K562 treated with DMSO at 1 percent for 12 hours (cell line): ENCODE results near the gene EIF2B5. TPM values are rescaled to one million over a fixed set of nuclear protein-coding genes. Genes with fewer than 3 reads are reported as not detected.

Source experiments
- total RNA-seq: library from RNA; unstranded; fragments of 300-600 nt; gene quantifications from 2 replicates; pipeline ENCODE4 v1.2.3, GENCODE V29; 2022; ENCODE audit not compliant: insufficient read depth

EIF2B5 gene
- 43.2 and 69.8 TPM in 2 replicates for total RNA-seq

DNA sequence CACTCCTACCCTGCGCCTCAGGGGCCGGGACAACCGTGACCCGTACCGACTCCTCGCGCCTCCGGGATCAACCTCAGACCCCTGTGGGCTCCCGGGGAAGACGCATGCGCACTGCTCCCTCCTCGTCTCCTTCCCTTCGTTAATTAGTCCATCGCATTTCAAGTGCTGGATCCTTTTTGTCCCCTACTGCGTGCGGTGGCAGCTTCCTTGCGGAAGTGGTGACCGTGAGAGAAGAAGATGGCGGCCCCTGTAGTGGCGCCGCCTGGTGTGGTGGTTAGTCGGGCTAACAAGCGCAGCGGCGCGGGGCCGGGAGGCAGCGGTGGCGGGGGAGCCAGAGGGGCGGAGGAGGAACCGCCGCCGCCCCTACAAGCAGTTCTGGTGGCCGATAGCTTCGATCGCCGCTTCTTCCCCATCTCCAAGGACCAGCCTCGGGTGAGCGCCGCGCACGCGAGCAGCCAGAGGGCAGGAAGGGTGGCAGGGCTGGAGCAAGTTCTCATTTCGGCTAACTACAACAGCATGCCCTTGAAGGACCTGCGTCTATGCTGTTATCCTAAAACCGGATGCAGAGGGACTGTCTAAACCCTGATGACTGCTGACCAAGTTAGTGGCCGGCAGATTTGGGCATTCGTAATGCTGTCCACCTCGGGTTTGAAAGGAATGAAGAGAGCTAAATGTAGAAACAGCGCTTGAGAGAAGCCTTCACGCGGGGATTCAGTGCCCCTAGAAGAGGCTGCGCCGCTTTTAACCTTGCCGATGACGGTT lies at the start of gene EIF2B5:
Gene EIF2B5 (plus strand): TSS at position 210 of the 762 bp plus-strand sequence. CDS start 28 bp downstream, at position 238.

DNA sequence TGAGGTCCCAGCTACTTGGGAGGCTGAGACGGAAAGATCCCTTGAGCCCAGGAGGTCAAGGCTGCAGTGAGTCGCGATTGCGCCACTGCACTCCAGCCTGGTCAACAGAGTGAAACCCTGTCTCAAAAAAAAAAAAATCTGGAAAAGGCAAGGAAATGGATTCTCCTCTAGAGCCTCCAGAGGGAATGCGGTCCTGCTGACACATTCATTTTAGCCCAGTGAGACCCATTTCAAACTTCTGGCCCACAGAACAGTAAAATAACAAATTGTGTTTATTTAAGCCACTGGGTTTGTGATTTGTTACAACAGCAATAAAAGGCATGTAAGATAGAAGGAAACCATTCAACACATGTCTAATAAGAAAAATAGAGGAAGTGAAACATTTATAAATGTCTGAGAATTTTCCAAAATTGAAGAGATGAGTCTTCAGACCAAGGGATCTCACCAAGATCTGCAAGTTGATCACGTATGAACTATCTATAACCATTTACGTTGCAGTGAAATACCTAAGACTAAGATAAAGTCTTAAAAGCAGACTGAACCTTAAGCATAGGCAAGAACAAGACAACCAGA lies 38.3 kb upstream of the EIF2B5 start, which contains the start of gene HTR3E:
Gene HTR3E (plus strand): TSS at position 254 of the 573 bp plus-strand sequence. CDS start 466 bp downstream, outside the sequence.

DNA sequence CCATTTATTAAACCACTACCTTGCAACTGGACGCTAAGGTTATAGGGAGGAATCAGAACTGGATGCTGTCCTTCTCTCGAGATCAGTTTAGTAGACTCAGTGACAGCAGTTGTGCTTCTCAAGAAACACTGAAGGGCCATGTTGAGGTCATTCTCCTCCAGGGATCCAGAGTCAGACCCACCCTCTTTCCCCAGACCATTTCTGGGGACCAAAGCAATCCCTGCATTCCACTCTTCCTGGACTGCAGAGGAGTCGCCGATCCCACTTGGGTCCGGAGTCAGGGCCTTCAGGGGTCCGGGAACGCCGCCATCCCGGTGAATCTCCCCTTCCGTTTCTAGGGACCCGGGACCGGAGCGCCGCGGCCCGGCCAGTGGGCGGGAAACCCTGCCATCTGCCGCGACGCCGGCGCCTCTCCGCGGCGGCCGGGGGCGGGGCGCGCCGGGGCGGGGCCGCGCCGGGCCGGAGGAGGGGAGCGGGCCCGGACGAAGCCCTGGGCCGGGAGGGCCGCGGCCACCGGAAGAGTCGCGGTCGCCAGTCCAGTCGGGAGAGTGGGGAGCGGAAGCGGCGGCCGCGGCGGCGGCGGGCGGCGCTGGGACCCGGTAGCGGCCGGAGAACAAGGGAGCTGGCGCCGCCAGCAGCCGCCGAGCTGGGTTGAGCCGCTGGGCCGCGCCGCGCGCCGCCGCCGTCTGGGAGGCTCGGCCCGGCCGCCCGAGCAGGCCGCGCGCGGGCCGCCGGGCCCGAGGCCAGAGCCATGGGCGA lies 19.9 kb downstream of the EIF2B5 start, which contains the start of gene DVL3:
Gene DVL3 (plus strand): TSS at position 493 of the 759 bp plus-strand sequence. CDS start 259 bp downstream, at position 752.

DNA sequence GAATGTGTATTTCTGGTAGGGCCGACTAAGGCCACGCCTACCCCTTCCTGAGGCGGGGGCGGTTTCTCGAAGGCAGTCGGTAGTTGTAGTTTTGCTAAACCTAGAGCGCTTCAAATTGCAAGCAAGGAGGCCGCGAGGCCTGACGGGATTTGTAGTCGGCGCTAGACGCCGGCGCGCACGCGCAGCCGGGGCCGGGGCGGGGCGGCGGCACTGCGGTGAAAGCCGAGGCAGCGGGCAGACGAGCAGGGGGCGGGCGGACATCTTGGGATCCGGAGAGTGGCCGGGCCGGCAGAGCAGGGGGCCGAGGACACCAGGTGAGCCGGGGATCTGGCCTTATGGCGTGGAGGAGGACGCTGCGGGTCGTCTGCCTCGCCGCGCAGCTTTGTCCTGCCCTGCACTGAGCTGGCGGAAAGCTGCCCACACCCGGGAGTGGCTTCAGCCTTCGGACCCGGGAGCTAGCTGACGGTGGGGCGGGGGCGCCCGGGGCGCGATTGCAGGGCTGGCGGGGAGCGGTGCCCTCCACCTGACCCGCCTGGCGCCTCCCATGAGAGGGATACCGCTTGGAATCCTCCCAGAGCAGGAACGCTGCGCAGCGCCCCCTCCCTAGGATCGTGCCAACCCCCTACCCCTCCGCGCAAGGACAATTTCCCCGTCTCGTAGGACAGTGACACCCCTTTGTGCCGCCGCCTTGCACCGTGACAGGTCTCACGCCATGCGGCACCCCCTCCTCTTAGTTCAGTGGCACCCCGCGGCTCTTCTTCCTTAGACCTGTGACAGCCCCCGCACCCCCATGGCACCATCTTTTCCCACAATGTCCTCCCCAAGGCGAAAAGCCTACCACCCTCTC lies 39.7 kb downstream of the EIF2B5 start, which contains the start of gene AP2M1:
Gene AP2M1 (plus strand): TSS at position 210 of the 847 bp plus-strand sequence. CDS start 2,139 bp downstream, outside the sequence.

DNA sequence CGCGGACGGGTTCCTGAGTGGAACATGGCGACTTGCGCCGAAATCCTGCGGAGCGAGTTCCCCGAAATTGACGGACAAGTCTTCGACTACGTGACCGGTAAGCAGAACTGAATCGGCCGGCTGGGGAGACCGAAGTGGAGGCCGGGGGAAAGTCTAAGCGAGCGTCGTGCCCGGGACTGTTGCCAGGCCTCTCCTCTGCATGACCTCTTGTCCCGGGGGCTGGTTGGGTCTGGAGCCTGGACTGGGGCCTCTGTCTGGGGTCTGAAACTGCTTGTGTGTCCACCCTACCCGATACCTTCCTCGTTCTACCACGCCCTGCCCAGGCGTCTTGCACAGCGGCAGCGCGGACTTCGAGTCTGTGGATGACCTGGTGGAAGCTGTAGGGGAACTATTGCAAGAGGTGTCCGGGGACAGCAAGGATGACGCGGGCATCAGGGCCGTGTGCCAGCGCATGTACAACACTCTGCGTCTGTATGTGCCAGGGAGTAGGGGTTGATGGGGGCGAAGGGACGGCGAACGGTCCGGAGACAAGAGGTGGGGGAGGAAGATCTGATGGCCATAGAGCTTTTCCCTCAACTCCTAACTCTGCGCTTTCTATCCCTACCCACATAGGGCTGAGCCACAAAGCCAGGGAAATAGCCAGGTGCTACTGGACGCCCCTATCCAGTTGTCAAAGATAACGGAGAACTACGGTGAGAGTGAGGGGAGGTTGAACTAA lies 51.2 kb downstream of the EIF2B5 start, which contains the start of gene ABCF3:
Gene ABCF3 (plus strand): TSS at position 16 of the 718 bp plus-strand sequence. CDS start 9 bp downstream, at position 25.

Other genes starting within 250 kb of the EIF2B5 start
- gene ABCC5, start 117.5 kb upstream of the EIF2B5 start, total RNA-seq, result 10.7 and 30.3 TPM in 2 replicates
- gene HTR3D, start 103.6 kb upstream of the EIF2B5 start, total RNA-seq, result not detected in 2 replicates
- not detected in 2 replicates for gene HTR3C, start 82.3 kb upstream of the EIF2B5 start, total RNA-seq
- gene HTR3E, start 38.3 kb upstream of the EIF2B5 start, total RNA-seq, result not detected in 2 replicates
- gene DVL3, start 20.0 kb downstream of the EIF2B5 start, total RNA-seq, result 18.5 and 63.6 TPM in 2 replicates
- gene AP2M1, start 39.5 kb downstream of the EIF2B5 start, total RNA-seq, result 473 and 546 TPM in 2 replicates
- 37.1 and 46.9 TPM in 2 replicates for gene ABCF3, start 50.8 kb downstream of the EIF2B5 start, total RNA-seq
- not detected in 2 replicates for gene VWA5B2, start 94.2 kb downstream of the EIF2B5 start, total RNA-seq
- gene ALG3, start 113.6 kb downstream of the EIF2B5 start, total RNA-seq, result 64.3 and 90.9 TPM in 2 replicates
- 10.6 and 16.2 TPM in 2 replicates for gene EEF1AKMT4, start 114.3 kb downstream of the EIF2B5 start, total RNA-seq
- not detected in 2 replicates for gene CAMK2N2, start 126.2 kb downstream of the EIF2B5 start, total RNA-seq
- gene ECE2, start 140.7 kb downstream of the EIF2B5 start, total RNA-seq, result not detected in 2 replicates
- gene PSMD2, start 163.9 kb downstream of the EIF2B5 start, total RNA-seq, result 273 and 379 TPM in 2 replicates
- 136 and 214 TPM in 2 replicates for gene EIF4G1, start 179.2 kb downstream of the EIF2B5 start, total RNA-seq
- 15.2 and 18.3 TPM in 2 replicates for gene FAM131A, start 202.2 kb downstream of the EIF2B5 start, total RNA-seq
- gene CLCN2, start 226.2 kb downstream of the EIF2B5 start, total RNA-seq, result 5.2 and 12.0 TPM in 2 replicates
- 101 and 109 TPM in 2 replicates for gene POLR2H, start 226.4 kb downstream of the EIF2B5 start, total RNA-seq
- gene THPO, start 242.8 kb downstream of the EIF2B5 start, total RNA-seq, result 0.62 TPM in 1 of 2 replicates, not detected in the other
- 0.41 and 3.4 TPM in 2 replicates for gene CHRD, start 244.7 kb downstream of the EIF2B5 start, total RNA-seq